Large intestine (tissue), 3 donors: Measurements from ENCODE around the gene KCNMB1. TPM values are rescaled to one million over a fixed set of nuclear protein-coding genes. Genes with fewer than 3 reads are reported as not detected.

ENCODE experiments used
- DNase-seq, 2 donors: peaks; one replicate each; pipeline versions ENCODE4 v3.0.0 to v3.0.0-alpha.2; 2013
- H3K27ac ChIP-seq: one replicate; pipeline ENCODE4 v1.5.1; 2013; ENCODE audit warnings: low read length
- H3K27me3 ChIP-seq: 2 replicates; pipeline ENCODE4 v1.6.1; 2013; ENCODE audit warnings: low read length; ENCODE audit not compliant: control insufficient read depth, insufficient read depth
- H3K36me3 ChIP-seq: 2 replicates; pipeline ENCODE4 v1.6.1; 2013; ENCODE audit warnings: low read length; ENCODE audit not compliant: control insufficient read depth, insufficient read depth
- H3K4me1 ChIP-seq: one replicate; pipeline ENCODE4 v1.6.1; 2013; ENCODE audit warnings: low read length; ENCODE audit not compliant: control insufficient read depth, insufficient read depth
- H3K4me3 ChIP-seq: one replicate; pipeline ENCODE4 v1.5.1; 2013; ENCODE audit warnings: low read length
- H3K9me3 ChIP-seq: one replicate; pipeline ENCODE4 v1.6.1; 2013; ENCODE audit warnings: mild to moderate bottlenecking, low read depth, low read length, moderate library complexity; ENCODE audit not compliant: control insufficient read depth
- WGBS: methylation state at CpG from one replicate; pipeline ENCODE4 v1.1.5; 2013; ENCODE audit warnings: low lambda C conversion rate; ENCODE audit not compliant: insufficient coverage; 5-methylcytosine and 5-hydroxymethylcytosine counted together
- polyA plus RNA-seq: library from polyadenylated mRNA; unstranded; fragments of 120-200 nt; gene quantifications from one replicate; pipeline ENCODE4 v1.2.1, GENCODE V29; 2013

KCNMB1 gene
- polyA plus RNA-seq, 1 donor, result 6.5 TPM

GRCh38 chr5:170430256-170430655 lies 41.1 kb upstream of the KCNMB1 start:
- Histone ChIP-seq H3K9me3 (no peaks in the 10 kb centered on the region), H3K27me3 (peaks cover 3% of the 10 kb centered on the region), H3K4me1 (peaks cover 2% of the 10 kb centered on the region), H3K36me3 (no peaks in the 10 kb centered on the region), H3K4me3 (no peak overlapping the region), H3K27ac (no peak overlapping the region)
- WGBS, result 70% methylated on average over 2 of the region's 4 CpGs
- DNase-seq, result no peak

- Histone ChIP-seq H3K27me3 (peaks cover 3% of the 10 kb centered on the region), H3K27ac (no peak overlapping the region), H3K4me1 (peaks cover 2% of the 10 kb centered on the region), H3K9me3 (no peaks in the 10 kb centered on the region), H3K4me3 (no peak overlapping the region), H3K36me3 (no peaks in the 10 kb centered on the region)
- no peak for DNase-seq
- no CpG with 5 or more reads among the region's 7 CpGs for WGBS
Measured at GRCh38 chr5:170429014-170429413, 39.8 kb upstream of the KCNMB1 start.

- no peaks in the 10 kb centered on the region for H3K36me3 ChIP-seq
- 60% methylated on average over 1 of the region's 4 CpGs for WGBS
Measured at GRCh38 chr5:170427672-170428236, 38.6 kb upstream of the KCNMB1 start.

GRCh38 chr5:170426786-170427185 lies 37.6 kb upstream of the KCNMB1 start:
- Histone ChIP-seq H3K4me1 (peaks cover 2% of the 10 kb centered on the region), H3K27ac (no peak overlapping the region), H3K9me3 (no peaks in the 10 kb centered on the region), H3K36me3 (no peaks in the 10 kb centered on the region), H3K27me3 (no peaks in the 10 kb centered on the region), H3K4me3 (no peak overlapping the region)
- no CpG with 5 or more reads among the region's 6 CpGs for WGBS
- DNase-seq, result no peak

More at GRCh38 chr5:170427672-170428236, 38.6 kb upstream of the KCNMB1 start:
- Histone ChIP-seq H3K27me3 (peaks cover 3% of the 10 kb centered on the region), H3K27ac (no peak overlapping the region), H3K4me1 (peaks cover 2% of the 10 kb centered on the region), H3K4me3 (no peak overlapping the region), H3K9me3 (no peaks in the 10 kb centered on the region)
- DNase-seq, result peak; percentile 43 to 49

GRCh38 chr5:170426149-170426767 lies 37.1 kb upstream of the KCNMB1 start:
- Histone ChIP-seq H3K9me3 (no peaks in the 10 kb centered on the region), H3K27ac (no peak overlapping the region), H3K4me1 (peaks cover 2% of the 10 kb centered on the region), H3K36me3 (no peaks in the 10 kb centered on the region), H3K27me3 (no peaks in the 10 kb centered on the region), H3K4me3 (no peak overlapping the region)
- DNase-seq, result no peak
- no CpG with 5 or more reads among the region's 3 CpGs for WGBS

GRCh38 chr5:170425731-170426130 lies 36.6 kb upstream of the KCNMB1 start:
- no peak for DNase-seq
- WGBS, result no CpG with 5 or more reads among the region's 6 CpGs
- H3K27ac ChIP-seq, result no peak overlapping the region
- peaks cover 2% of the 10 kb centered on the region for H3K4me1 ChIP-seq
- H3K27me3 ChIP-seq, result no peaks in the 10 kb centered on the region
- H3K9me3 ChIP-seq, result no peaks in the 10 kb centered on the region
- H3K36me3 ChIP-seq, result no peaks in the 10 kb centered on the region
- no peak overlapping the region for H3K4me3 ChIP-seq

- no peak for DNase-seq
- H3K36me3 ChIP-seq, result no peaks in the 10 kb centered on the region
- H3K27me3 ChIP-seq, result no peaks in the 10 kb centered on the region
- H3K4me1 ChIP-seq, result peaks cover 2% of the 10 kb centered on the region
- no peaks in the 10 kb centered on the region for H3K9me3 ChIP-seq
- H3K27ac ChIP-seq, result no peak overlapping the region
- no peak overlapping the region for H3K4me3 ChIP-seq
- no CpG with 5 or more reads among the region's 4 CpGs for WGBS
Measured at GRCh38 chr5:170424629-170425028, 35.5 kb upstream of the KCNMB1 start.

- H3K27me3 ChIP-seq, result no peaks in the 10 kb centered on the region
- H3K4me1 ChIP-seq, result peaks cover 2% of the 10 kb centered on the region
- no peak overlapping the region for H3K4me3 ChIP-seq
- no peaks in the 10 kb centered on the region for H3K9me3 ChIP-seq
- WGBS, result 57% methylated on average over 2 of the region's 7 CpGs
- H3K27ac ChIP-seq, result no peak overlapping the region
- H3K36me3 ChIP-seq, result no peaks in the 10 kb centered on the region
- DNase-seq, result no peak
Measured at GRCh38 chr5:170423692-170424091, 34.5 kb upstream of the KCNMB1 start.

- no peak for DNase-seq
- H3K4me1 ChIP-seq, result no peaks in the 10 kb centered on the region
- no CpG with 5 or more reads among the region's 2 CpGs for WGBS
Measured at GRCh38 chr5:170421826-170422225, 32.7 kb upstream of the KCNMB1 start.

GRCh38 chr5:170420806-170421412 lies 31.7 kb upstream of the KCNMB1 start:
- peak; percentile 29 to 40 for DNase-seq
- Histone ChIP-seq H3K4me1 (no peaks in the 10 kb centered on the region), H3K9me3 (no peaks in the 10 kb centered on the region), H3K27ac (no peak overlapping the region), H3K36me3 (no peaks in the 10 kb centered on the region), H3K27me3 (no peaks in the 10 kb centered on the region), H3K4me3 (no peak overlapping the region)
- no CpG with 5 or more reads among the region's 9 CpGs for WGBS

More at GRCh38 chr5:170421826-170422225, 32.7 kb upstream of the KCNMB1 start:
- Histone ChIP-seq H3K27me3 (no peaks in the 10 kb centered on the region), H3K4me3 (no peak overlapping the region), H3K27ac (no peak overlapping the region), H3K36me3 (no peaks in the 10 kb centered on the region), H3K9me3 (no peaks in the 10 kb centered on the region)
